Suppressor macrophage (primary cell): ENCODE measurements around the gene AP1S3.
"Not testable (repeated sequence)": the region's sequence is repeated elsewhere in the genome, so short reads cannot be mapped to it uniquely, and the experiment has no call there.

Source experiments
- DNase-seq, 4 experiments: peaks; one replicate each; pipeline ENCODE4 v3.0.0-alpha.2; 2020 to 2022

Gene AP1S3

GRCh38 chr2:223853425-223853837 lies 16.0 kb upstream of the AP1S3 start:
- DNase-seq, result no peak

- DNase-seq, result no peak
These were observed 15.0 kb upstream of the AP1S3 start for GRCh38 chr2:223852281-223852795.

- DNase-seq, result no peak
These were observed 10.0 kb upstream of the AP1S3 start for GRCh38 chr2:223847410-223847809.

- DNase-seq, result no peak
These were observed 9.1 kb upstream of the AP1S3 start for GRCh38 chr2:223846515-223846914.

GRCh38 chr2:223841436-223842190 lies 4.2 kb upstream of the AP1S3 start:
- DNase-seq, result peak in 3 of 4 experiments; percentile 33 to 59 (median 58)

DNA sequence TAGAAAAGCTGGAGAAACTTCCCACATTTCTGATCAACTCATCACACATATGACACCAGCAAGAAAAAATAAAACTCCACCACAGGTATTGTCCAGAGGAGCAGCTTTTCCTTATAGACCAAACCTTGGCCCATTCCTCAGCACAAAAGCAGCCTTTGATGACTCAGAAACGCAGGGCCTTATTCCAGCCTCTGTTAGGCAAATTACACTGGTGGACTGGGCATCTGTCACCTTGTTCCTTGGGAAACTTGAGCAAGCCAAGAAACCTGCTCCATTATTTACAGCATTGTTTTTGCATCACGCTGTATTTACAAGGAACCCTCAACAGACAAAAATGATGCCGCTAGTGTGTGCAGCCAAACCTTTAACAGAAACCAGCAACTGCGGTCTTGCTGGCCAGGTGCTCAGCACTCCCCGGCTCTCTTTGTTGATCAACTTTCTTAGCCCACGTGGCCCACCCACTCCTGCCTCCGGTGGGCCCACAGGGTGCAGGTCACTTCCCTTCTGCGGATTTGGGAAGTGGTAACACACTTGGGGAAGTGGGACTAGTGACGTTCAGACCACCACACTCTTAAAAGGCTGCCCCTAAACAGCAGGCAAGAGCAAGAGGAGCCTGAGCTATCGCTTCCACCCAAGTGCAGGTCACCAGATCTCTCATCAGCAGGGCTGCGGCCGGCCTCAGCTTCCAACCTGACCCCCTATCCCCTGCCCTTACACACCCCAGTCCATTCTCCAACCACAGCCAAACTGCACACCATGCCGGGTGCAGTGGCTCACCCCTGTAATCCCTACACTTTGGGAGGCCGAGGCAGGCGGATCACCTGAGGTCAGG lies 1.5 kb downstream of the AP1S3 start:
- peak; percentile 70 to 86 (median 76) for DNase-seq

DNA sequence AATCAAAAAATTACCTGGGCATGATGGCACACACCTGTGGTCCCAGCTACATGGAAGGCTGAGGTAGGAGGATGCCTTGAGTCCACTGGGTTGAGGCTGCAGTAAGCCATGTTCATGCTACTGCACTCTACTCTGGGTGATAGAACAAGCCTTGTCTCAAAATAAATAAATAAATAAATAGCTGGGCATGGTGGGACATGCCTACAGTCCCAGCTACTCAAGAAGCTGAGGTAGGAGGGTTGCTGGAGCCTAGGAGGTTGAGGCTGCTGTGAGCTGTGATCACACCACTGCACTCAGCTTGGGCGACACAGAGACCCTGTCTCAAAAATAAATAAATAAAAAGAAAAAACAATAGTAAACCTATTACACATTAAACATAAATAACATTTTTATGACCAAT lies 3.0 kb downstream of the AP1S3 start:
- DNase-seq, result no peak

GRCh38 chr2:223832241-223832903 lies 5.0 kb downstream of the AP1S3 start:
- DNase-seq, result no peak

DNA sequence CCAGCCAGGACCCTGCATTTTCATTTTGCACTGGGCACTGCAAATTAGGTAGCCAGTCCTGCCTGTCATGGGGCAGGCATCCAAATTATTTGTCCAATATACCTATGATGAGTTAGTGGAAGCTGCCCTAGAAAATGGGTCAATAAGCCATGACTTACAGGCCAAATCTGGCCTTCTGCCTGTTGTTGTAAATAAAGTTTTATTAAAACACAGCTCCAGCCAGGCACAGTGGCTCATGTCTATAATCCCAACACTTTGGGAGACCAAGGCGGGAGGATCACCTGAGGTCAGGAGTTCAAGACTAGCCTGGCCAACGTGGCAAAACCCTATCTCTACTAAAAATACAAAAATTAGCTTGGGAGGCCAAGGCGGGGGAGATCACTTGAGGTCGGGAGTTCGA lies 8.3 kb downstream of the AP1S3 start:
- DNase-seq, result no peak

DNA sequence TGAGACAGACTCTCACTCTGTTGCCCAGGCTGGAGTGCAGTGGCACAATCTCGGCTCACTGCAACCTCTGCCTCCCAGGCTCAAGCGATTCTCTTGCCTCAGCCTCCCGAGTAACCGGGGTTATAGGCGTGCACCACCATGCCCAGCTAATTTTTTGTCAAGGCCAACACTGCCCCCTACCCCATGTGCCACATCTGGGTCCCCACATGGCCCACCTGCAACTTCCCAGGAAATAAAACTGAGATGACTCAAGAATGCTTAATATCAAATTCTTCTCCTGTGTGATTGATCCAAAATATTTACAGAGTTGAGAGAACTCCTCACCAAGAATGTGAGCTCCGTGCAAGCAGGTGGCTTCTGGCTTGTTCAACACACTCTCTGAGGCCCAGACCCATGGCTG lies 9.1 kb downstream of the AP1S3 start:
- DNase-seq, result no peak

- no peak for DNase-seq
These were observed 10.4 kb downstream of the AP1S3 start for GRCh38 chr2:223826995-223827394.

DNA sequence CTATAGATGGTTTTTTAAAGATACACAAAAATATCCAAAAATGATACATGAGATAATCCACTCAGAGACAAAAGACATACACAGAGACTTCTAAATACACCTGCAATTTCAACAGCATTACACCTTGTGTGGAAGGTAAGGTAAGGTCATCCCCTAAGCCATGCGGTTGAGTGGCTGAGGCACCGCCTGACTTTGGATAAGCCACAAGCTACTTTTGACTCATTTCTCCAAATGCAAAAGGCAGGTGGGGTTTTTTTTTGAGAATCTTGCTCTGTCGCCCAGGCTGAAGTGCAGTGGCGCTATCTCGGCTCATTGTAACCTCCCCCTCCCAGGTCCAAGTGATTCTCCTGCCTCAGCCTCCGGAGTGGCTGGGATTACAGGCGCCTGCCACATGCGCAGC lies 13.1 kb downstream of the AP1S3 start:
- no peak for DNase-seq

- DNase-seq, result no peak
These were observed 14.6 kb downstream of the AP1S3 start for GRCh38 chr2:223822818-223823217.

GRCh38 chr2:223820549-223820948 lies 16.8 kb downstream of the AP1S3 start:
- DNase-seq, result no peak

DNA sequence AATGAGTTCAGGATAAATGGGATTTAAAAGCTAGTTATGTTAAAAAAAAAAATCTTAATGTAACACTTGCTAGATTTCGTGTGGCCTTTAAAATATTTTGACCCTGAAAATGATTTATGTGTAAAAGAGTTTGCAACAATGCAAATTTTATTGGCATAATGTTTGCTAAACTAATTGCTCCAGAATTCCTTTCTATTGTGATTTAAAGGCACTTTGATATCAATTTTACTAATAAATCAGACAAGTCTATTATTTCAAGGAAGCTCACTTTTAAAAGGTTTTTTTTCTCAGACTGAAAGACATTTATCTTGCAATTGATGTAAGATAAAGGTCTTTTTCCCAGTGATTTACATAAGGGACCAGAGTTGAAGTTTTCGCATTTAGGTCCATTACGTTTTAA lies 17.5 kb downstream of the AP1S3 start:
- no peak for DNase-seq

DNA sequence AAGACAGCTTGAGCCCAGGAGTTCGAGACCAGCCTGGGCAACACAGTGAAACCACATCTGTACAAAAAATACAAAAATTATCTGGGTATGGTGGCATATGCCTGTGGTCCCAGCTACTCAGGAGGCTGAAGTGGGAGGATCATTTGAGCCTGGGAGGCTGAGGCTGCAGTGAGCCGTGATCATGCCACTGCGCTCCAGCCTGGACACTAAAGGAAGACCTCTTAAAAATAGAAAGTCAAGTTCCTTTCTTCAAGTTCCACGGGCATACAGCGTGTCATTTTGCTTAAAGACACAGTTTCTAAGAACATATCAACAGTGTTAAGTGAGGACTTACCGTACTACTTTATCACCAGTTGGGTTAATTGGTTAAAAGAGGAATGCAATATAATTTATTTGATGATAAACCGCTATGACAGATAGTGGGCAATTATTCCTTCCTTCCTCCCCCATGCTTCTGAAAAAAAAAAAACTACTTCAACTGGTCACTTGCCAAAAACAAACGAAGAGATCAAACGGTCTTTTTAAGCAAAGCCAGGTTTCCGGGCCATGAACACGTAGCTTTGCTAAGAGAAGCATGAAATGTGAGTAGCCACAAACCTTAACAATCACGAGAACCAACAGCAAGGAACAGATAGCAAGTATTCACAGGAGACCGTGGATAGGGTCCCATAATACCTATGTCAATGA lies 21.4 kb downstream of the AP1S3 start:
- DNase-seq, result no peak

- DNase-seq, result peak in 3 of 4 experiments; percentile 22 to 67 (median 33)
These were observed 22.0 kb downstream of the AP1S3 start for GRCh38 chr2:223815186-223815883.

DNA sequence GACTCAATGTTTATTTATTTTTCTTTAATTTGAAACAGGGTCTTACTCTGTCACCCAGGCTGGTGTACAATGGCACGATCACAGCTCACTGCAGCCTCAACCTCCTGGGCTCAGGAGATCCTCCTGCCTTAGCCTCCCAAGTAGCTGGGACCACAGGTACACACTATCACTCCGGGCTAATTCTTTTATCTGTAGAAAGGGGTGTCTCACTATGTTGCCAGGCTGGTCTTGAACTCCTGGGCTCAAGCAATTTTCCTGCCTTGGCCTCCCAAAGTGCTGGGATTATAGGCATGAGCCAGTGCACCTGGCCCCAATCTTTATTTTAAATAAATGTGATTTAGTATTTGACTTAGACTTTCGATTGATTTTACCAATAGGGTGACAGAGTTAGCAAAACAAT lies 22.6 kb downstream of the AP1S3 start:
- not testable (repeated sequence) for DNase-seq

DNA sequence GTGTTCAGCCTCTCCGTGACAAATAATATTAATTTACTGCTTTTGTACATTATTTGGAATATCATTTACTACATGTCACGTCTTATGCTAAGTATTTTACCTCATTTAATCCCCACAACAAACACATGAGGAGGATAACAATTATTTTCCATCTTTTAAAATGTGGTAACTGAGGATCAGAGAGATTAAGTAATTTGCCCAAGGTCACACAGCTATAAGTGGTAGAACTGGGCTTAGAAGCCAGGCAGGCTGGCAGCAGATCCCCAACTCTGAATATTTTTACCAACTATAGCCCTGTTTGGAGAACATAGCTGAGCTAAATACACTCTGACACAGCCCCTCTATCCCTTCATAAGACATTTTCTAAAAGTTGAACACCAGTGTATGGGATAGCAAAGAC lies 24.1 kb downstream of the AP1S3 start:
- DNase-seq, result no peak

- DNase-seq, result no peak
These were observed 25.6 kb downstream of the AP1S3 start for GRCh38 chr2:223811757-223812156.

- no peak for DNase-seq
These were observed 32.4 kb downstream of the AP1S3 start for GRCh38 chr2:223805008-223805407.

GRCh38 chr2:223801736-223802135 lies 35.6 kb downstream of the AP1S3 start:
- no peak for DNase-seq
